ENCODE results near the gene CBLB. TPM values are rescaled to one million over a fixed set of nuclear protein-coding genes. Genes with fewer than 3 reads are reported as not detected.

Gene CBLB
- total RNA-seq, 1 donor from 2014 or later = 41.5 TPM

GRCh38 chr3:105704726-105705410, 163.9 kb downstream of the CBLB start:
- H3K27me3 ChIP-seq = no peaks in the 10 kb centered on the region
- intact Hi-C loops (cut with DNase I) = no loop called here
- no peak overlapping the region for H3K4me3 ChIP-seq
- no peaks in the 10 kb centered on the region for H3K4me1 ChIP-seq
- no peaks in the 10 kb centered on the region for H3K9me3 ChIP-seq
- no peak overlapping the region for H3K27ac ChIP-seq
- DNase-seq (no peak), ATAC-seq (no peak)
- H3K36me3 ChIP-seq = peaks cover 38% of the 10 kb centered on the region
- TF ChIP-seq, protein P1, sequence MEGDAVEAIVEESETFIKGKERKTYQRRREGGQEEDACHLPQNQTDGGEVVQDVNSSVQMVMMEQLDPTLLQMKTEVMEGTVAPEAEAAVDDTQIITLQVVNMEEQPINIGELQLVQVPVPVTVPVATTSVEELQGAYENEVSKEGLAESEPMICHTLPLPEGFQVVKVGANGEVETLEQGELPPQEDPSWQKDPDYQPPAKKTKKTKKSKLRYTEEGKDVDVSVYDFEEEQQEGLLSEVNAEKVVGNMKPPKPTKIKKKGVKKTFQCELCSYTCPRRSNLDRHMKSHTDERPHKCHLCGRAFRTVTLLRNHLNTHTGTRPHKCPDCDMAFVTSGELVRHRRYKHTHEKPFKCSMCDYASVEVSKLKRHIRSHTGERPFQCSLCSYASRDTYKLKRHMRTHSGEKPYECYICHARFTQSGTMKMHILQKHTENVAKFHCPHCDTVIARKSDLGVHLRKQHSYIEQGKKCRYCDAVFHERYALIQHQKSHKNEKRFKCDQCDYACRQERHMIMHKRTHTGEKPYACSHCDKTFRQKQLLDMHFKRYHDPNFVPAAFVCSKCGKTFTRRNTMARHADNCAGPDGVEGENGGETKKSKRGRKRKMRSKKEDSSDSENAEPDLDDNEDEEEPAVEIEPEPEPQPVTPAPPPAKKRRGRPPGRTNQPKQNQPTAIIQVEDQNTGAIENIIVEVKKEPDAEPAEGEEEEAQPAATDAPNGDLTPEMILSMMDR (IDR thresholded peaks at IDR 0.05) = no peak

DNA sequence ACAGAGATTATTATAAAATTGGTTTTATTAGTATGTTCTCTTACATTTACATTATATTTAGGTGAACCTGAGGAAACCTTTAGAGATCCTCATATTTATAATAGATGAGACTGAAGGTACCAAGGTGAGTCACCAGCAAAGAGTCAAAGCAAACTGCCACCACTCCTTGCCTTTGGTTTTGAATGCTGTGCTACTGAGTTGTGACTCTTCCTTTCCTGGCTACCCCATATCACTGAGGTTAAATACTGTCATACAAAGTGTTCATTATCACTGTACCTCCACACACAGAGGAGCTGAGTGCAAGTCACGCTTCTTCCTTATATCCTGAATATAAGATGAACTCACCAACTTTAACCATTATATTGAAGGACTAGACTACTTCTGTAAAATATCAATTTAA, 168.2 kb downstream of the CBLB start:
- TF ChIP-seq, protein P1 (IDR thresholded peaks at IDR 0.05) = no peak
- Histone ChIP-seq H3K36me3 (peaks cover 41% of the 10 kb centered on the region), H3K4me3 (no peak overlapping the region), H3K9me3 (no peaks in the 10 kb centered on the region), H3K4me1 (no peaks in the 10 kb centered on the region), H3K27me3 (no peaks in the 10 kb centered on the region), H3K27ac (no peak overlapping the region)
- ATAC-seq (no peak), DNase-seq (no peak)
- intact Hi-C loops (cut with DNase I) = no loop called here

- intact Hi-C loops (cut with DNase I) = no loop called here
- Histone ChIP-seq H3K4me1 (no peaks in the 10 kb centered on the region), H3K9me3 (no peaks in the 10 kb centered on the region), H3K36me3 (peaks cover 18% of the 10 kb centered on the region), H3K4me3 (no peak overlapping the region), H3K27me3 (no peaks in the 10 kb centered on the region), H3K27ac (no peak overlapping the region)
- DNase-seq = no peak
- TF ChIP-seq, protein P1 (IDR thresholded peaks at IDR 0.05) = no peak
- no peak for ATAC-seq
Observed at GRCh38 chr3:105691633-105692032, 177.2 kb downstream of the CBLB start.

DNA sequence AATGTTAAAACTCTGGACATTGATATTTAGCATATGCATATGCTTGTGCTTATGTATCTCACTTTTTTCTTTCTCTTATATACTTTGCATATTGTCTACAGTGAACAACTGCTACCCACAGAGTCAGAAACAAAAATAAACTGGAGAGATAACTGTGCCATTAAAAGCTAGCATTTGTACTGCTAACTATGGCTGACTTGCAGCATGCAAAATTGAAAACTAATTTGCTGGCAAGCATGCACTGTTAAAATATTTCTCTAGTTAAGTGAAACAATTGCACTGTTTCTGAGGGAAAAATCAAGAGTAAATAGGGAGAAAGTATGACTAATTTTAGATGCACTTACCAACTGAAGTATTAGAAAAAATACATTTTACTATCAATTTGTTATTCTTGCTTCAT, 177.8 kb downstream of the CBLB start:
- Histone ChIP-seq H3K27me3 (no peaks in the 10 kb centered on the region), H3K36me3 (peaks cover 18% of the 10 kb centered on the region), H3K27ac (no peak overlapping the region), H3K4me1 (no peaks in the 10 kb centered on the region), H3K4me3 (no peak overlapping the region), H3K9me3 (no peaks in the 10 kb centered on the region)
- TF ChIP-seq, protein P1 (IDR thresholded peaks at IDR 0.05) = no peak
- DNase-seq = no peak
- no peak for ATAC-seq
- intact Hi-C loops (cut with DNase I) = no loop called here

- no peaks in the 10 kb centered on the region for H3K4me1 ChIP-seq
- intact Hi-C loops (cut with DNase I) = no loop called here
- DNase-seq = no peak
Observed at GRCh38 chr3:105688821-105689220, 180.0 kb downstream of the CBLB start.

More at GRCh38 chr3:105688821-105689220, 180.0 kb downstream of the CBLB start:
- H3K36me3 ChIP-seq = peaks cover 16% of the 10 kb centered on the region
- TF ChIP-seq, protein P1 (IDR thresholded peaks at IDR 0.05) = no peak
- no peaks in the 10 kb centered on the region for H3K27me3 ChIP-seq
- ATAC-seq = no peak
- H3K27ac ChIP-seq = no peak overlapping the region
- no peak overlapping the region for H3K4me3 ChIP-seq
- no peaks in the 10 kb centered on the region for H3K9me3 ChIP-seq

Data from upper lobe of right lung (tissue), 1 donor.